Esophagus squamous epithelium (tissue), 4 donors: ENCODE data around the gene SLC38A1.

Experiments
- POLR2A ChIP-seq, 4 donors: fragments of 450-650 bp; IDR thresholded peaks; one replicate each; pipeline ENCODE4 v1.6.1; 2017; ENCODE audit warnings: antibody characterized with exemption in 4 of 4, mild to moderate bottlenecking in 4 of 4, moderate library complexity in 3 of 4
- TF ChIP-seq, protein P1 (sequence below), 6 experiments: fragments of 450-650 bp in 4 of 6; fragments of 200-600 bp in 2 of 6; sonication (generic) in 2 of 6; IDR thresholded peaks; one replicate each; pipeline ENCODE4 v1.5.1; 2016 to 2019; ENCODE audit warnings: antibody characterized with exemption in 6 of 6, mild to moderate bottlenecking in 4 of 6, moderate library complexity in 4 of 6

DNA sequence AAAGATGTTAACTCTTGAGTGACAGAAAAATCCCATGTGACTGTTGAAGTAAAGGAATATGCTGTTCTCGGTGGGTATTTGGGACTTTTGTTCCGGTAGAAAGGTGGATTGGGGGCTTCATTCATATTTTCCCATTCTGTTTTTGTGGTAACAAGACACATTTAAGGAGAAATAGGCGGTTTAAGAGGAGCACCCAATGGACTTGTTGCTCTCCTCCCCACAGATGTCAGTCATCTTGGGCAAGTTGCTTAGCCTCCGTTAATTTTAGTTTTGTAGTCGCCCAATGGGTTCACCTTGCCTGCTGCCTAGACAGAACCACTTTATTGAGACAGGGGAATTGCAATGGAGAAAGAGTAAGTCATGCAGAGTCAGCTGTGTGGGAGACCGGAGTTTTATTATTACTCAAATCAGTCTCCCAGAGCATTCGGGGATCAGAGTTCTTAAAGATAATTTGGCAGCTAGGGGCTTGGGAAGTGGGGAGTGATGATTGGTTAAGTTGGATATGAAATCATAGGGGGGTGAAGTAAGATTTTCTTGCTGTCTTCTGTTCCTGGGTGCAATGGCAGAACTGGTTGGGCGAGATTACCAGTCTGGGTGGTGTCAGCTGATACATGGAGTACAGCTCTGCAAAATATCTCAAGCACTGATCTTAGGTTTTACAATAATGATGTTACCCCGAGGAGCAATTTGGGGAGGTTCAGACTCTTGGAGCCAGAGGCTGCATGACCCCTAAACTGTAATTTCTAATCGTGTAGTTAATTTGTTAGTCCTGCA is 50.3 kb downstream of the SLC38A1 start:
- TF ChIP-seq, protein P1, sequence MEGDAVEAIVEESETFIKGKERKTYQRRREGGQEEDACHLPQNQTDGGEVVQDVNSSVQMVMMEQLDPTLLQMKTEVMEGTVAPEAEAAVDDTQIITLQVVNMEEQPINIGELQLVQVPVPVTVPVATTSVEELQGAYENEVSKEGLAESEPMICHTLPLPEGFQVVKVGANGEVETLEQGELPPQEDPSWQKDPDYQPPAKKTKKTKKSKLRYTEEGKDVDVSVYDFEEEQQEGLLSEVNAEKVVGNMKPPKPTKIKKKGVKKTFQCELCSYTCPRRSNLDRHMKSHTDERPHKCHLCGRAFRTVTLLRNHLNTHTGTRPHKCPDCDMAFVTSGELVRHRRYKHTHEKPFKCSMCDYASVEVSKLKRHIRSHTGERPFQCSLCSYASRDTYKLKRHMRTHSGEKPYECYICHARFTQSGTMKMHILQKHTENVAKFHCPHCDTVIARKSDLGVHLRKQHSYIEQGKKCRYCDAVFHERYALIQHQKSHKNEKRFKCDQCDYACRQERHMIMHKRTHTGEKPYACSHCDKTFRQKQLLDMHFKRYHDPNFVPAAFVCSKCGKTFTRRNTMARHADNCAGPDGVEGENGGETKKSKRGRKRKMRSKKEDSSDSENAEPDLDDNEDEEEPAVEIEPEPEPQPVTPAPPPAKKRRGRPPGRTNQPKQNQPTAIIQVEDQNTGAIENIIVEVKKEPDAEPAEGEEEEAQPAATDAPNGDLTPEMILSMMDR (IDR thresholded peaks at IDR 0.05): no peak
- TF ChIP-seq POLR2A (IDR thresholded peaks at IDR 0.05): no peak
